COLO668 (cell line): Measurements from ENCODE around the gene AKAP6.
"Not testable (repeated sequence)": the region's sequence is repeated elsewhere in the genome, so short reads cannot be mapped to it uniquely, and the experiment has no call there.

Source experiments
- DNase-seq: peaks from one replicate; lab custom pipeline; 2025; ENCODE audit not compliant: unreplicated experiment; lab: John Stamatoyannopoulos, UW

Gene AKAP6

DNA sequence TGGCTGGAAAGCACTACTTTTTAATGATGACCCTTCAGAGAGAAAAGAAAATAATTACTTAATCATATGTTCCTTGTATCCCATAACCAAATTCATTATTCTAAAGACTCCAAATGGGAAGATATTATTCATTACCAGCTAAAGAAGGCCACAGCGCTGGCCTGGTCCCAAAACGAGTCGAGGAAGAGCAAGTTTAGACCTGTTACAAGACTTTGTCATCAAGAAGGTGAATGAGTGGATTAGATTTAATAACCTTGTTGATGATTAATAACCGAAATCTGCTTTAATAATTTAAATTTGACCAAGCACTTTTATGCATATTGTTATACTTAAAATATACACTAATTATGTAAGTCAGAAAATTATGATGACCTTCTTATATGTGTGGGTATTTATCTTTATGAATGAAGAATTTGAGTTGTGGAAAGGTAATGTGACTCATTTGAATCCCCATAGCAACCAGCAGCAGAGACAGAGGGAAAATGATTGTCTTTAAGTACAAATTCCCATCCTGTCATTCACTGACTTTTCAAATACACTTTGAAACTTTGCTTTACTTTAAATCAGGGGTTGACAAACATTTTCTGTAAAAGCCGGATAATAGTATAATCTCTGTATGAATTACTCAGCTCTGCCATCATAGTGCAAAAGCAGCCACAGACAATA lies 409.2 kb downstream of the AKAP6 start:
- DNase-seq, result no peak

DNA sequence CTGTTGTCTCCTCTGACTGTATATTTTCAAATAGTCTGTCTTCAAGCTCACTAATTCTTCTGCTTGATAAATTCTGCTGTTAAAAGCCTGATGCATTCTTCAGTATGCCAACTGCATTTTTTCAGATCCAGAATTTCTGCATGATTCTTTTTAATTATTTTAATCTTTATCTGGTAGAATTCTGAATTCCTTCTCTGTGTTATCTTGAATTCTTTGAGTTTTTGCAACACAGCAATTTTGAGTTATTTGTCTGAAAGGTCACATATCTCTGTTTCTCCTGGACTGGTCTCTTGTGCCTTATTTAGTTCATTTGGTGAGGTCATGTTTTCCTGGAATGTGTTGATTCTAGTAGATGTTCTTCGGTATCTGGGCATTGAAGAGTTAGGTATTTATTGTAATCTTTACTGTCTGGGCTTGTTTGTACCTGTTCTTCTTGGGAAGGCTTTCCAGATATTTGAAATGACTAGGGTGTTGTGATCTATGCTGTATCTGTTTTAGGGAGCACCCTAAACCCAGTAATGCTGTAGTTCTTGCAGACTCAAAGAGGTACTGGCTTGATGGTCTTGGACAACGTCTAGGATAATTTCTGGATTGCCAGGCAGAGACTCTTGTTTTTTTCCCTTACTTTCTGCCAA lies 415.8 kb downstream of the AKAP6 start:
- no peak for DNase-seq

DNA sequence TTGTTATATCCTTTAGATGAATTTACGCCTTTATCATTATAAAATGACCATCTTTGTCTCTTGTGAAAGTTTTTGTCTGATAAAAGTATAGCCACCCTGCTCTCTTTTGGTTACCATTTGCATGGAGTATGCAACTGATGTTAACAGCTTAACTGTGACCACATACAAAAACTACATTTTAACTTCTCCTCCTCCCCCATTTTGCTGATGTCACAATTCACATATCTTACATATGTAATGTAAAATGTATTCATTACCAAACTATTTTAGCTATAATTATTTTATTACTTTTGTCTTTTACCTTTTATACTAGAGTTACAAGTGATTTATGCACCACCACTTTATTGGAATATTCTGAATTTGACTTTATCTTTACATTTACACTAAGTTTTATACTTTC lies 425.1 kb downstream of the AKAP6 start:
- no peak for DNase-seq

DNA sequence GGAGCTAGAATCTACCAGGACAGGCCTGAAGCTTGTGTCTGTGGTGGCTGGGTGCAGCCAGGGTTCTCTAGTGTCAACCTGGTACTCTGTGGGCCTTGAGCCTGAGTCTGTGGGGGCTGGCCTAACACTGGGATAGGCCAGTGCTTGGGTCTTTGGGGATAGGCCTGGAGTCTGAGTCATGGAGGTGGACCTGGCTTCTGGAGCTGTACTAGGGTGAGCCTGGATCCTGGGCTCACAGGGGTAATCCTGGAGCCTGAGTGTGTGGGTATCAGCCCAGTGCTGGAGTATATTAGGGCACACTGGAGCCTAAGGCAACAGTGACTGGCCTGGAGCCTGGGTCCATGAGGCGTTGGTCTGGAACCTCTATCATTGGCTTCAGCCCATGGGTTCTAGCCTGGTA lies 427.1 kb downstream of the AKAP6 start:
- DNase-seq, result no peak

DNA sequence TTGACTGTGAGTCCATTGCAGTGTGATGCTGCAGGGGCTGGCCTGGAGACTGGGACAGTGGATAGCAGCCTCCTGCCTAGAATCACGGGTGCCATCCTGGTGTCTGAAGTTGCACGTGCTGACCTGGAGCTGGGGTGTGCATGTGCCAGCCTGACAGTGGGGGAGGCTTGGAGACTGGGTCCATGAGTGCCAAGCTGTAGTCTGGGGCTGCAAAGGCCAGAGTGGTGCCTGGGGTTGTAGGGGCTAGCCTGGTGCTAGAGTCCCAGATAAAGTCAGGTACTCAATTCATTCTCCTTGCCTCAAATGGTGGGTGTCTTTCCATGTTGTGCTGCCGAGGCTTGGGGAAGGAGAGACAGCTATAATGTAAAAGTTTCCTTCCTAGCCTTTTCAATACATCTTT lies 427.7 kb downstream of the AKAP6 start:
- no peak for DNase-seq

DNA sequence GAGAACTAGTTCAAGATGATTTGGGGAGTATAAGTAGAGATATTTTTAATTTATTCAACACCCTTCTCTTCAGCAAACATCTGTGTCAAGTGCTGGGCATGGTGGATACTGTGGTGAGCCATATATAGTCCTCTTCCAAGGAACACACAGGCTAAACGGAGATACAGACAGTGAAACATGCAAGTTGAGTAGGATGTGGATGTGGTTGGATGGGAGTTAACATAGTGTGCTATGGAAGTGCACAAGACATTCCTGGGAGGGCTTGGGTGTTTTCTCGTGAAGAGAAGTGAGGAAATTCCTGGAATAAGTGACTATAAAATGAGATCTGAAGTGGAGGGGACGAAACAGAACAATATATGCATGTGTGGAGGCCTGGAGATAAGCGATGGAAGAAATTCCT lies 428.5 kb downstream of the AKAP6 start:
- DNase-seq, result no peak

DNA sequence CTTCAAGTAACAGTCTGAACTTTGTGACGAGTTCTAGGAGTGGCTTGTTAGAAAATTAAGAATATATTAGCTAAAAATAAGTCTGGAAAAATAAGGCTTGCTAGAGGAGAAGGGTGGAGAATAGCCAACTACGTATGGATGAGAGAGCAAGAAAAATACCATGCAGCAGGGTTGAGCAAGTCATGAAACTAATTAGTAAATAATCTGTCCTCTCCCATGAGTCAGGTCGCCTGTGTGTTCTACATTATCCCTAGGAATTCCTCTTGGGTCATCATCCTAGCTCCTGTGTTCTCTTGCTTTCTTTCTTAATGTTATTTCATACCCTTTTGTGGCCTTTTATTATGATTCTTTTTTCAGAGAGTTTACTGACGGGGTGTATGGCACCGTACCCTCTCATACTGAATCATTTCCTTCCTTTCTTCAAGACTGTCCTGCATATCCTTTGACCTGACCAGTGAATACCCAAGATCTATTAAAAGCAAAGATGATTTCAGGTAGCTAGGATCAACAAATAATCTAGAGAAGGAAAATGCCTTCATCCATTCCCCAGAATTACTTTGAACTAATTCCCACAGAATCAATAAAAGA lies 432.4 kb downstream of the AKAP6 start:
- DNase-seq, result no peak

DNA sequence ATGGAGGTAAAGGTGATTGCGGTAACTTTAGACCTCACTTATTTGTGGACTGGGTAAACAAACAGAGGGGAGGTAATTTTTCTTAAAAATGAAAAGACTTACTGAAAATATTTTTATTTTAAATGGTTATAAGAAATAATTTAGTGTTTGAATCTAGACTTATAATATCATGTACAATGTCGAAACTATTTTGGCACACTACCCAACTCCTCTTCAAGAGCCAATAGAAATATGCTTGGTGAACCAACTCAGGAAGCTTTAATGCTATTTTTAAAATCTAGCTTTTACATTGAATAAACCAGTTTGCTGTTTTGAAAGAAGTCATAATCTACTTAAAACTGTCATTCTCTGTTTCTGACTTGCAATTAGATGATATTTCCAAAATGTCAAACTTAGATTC lies 433.8 kb downstream of the AKAP6 start:
- DNase-seq, result no peak

DNA sequence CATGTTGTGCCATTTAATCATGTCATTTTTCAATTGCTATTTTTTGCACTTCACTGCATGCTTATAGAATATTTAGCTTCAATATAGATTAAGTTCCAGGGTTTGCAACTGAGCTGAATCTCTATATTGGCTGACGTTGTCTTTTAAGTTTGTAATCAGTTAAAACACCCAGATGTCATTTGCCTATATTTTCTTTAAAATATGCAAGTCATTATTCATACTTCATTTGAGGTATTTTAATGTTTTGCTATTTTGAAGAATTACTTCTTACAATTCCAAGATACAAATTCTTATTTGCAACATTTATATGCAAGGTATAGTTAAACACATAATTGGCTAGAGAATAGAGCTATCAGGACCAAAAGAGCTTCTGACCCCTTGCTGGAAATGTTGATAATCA lies 434.6 kb downstream of the AKAP6 start:
- DNase-seq, result no peak

DNA sequence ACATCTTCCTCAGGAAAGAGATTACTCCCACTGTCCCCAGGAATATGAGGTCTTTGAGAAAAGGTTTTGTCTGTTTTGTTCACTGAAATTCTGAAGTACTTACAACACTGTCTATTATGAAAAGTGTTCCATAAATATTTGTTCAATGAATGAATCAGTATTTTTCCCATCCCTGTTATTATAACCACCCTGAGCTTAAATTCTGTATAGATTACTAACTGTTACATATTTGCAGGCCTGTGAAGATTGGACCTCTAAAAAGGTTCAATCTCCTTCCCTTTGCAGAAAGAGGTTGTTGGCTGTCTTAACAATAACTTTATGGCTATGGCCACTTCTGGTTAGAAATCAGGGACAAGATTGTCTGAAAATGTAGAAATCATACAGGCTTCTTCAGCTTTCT lies 435.0 kb downstream of the AKAP6 start:
- no peak for DNase-seq

DNA sequence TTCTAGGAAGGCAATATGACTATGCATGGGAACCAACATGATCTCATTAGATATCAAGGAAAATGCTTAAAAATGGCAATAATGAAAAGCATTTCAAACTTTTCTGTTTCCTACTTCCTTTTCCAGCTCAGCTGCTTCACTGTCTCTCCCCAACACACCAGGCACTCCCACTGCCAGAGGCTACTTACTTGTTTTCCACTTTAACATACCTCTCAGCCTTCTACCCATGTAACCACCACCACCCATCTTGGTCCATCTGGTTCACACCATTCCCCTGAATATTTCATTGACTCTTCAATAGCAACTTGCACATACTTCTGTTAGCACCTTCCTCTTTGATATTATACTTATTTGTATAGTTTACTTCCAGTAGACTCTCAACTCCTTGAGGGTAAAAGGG lies 441.3 kb downstream of the AKAP6 start:
- DNase-seq, result no peak

DNA sequence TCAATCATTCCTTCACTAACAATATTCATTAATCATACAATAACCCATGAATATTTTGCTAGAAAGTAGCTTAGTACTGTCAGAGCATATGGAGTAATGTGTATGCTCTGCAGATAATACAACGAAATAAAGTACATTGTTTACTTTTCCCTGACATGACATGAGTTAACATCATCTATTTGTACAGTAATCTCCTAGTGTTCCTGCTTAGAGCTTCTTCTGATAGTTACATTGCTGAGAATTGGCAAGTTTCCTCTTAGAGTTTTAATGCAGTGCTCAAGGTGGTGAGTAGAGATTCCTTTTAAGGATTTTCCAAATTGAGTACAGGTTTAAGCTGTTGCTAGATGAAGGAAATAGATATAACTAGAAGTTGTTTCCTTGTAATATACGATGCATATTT lies 445.1 kb downstream of the AKAP6 start:
- no peak for DNase-seq

DNA sequence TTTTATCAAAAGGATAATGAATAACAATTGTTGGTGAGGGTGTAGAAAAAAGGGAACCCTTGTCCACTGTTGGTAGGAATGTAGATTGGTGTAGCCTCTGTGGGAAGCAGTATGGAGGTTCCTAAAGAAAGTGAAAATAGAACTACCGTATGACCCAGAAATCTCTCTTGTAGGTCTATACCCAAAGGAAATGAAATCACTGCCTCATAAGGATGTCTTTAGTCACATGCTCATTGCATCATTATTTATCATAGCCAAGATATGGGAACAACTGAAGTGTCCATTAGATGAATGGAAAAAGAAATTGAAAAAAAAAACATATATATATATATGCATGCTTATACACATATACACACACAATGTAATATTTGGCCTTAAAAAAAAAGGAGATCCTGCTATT lies 450.7 kb downstream of the AKAP6 start:
- no peak for DNase-seq

DNA sequence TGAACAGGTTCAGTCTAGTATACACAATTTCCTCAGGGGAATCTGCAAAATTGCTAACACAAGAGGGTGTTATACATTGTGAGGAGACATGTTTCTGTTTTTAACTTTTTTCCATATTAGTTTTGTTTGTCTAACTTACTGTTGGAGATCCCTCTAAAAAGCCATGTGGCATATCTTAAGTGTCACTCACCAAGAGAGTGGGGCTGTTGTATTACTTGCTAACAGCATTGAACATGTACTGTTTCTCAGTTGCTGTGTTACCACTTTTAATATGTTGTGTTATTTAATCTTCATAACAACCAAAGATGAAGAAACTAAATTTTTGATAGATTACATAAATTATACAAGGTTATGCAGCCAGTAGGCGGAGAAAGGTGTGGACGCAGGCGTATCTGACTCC lies 455.3 kb downstream of the AKAP6 start:
- DNase-seq, result no peak

DNA sequence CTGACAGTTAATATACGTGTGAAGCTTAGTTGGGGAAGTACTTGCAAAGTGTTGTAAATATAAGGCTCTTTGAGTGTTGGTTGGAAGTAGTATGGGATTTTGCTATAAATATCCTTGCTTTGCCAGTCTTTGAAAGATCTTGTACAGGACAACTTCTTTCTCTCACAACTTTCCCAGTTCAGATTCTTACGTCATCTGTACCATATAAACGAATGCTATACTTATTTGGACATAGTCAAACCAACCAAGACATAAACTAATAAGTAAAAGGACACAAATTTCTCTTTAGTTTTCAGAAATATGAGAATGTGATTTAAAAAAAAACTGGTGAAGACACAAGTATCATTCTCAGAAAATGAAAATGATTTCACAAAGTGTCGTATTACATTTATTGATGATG lies 456.5 kb downstream of the AKAP6 start:
- DNase-seq, result no peak

DNA sequence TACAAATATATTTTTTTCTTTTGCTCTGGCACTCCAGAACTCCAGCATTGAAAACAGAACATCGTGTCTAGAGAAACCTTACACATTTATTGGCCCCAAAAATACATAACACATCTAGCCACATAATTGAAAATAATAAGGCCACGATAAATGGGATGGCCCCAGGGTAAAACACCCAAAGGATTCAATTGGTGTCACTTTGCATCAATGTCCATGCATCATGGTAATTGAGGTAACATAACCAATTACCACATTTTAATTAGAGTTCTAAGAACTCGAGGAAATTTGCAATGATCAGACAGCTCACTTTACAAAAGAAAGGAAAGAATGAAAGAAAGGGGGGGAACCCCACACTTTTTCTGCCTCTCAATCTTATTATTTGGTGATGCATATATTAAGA lies 457.8 kb downstream of the AKAP6 start:
- no peak for DNase-seq

DNA sequence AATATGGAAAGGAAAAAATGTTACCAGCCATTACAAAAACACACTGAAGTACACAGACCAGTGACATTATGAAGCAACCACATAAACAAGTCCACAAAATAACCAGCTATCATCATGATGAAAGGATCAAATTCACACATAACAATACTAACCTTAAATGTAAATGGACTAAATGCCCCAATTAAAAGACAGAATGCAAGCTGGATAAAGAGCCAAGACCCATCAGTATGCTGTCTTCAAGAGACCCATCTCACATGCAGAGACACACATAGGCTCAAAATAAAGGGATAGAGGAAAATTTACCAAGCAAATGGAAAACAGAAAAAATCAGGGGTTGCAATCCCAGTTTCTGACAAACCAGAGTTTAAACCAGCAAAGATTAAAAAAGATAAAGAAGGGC lies 463.9 kb downstream of the AKAP6 start:
- not testable (repeated sequence) for DNase-seq

DNA sequence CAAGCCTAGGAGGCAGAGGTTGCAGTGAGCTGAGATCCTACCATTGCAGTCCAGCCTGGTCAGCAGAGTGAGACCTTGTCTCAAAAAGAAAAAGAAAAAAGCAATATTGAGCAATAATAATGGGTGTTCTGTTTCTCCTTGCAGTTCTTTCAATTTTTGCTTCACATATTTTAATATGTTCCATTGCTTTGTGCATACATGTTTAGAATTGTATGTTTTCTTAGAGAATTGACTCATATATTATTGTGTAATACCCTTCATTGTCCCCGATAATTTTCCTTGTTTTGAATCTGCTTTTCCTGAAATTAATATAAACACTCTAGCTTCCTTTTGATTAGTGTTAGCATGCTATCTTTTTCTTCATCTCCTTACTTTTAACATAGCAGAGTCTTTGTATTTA lies 471.2 kb downstream of the AKAP6 start:
- no peak for DNase-seq

DNA sequence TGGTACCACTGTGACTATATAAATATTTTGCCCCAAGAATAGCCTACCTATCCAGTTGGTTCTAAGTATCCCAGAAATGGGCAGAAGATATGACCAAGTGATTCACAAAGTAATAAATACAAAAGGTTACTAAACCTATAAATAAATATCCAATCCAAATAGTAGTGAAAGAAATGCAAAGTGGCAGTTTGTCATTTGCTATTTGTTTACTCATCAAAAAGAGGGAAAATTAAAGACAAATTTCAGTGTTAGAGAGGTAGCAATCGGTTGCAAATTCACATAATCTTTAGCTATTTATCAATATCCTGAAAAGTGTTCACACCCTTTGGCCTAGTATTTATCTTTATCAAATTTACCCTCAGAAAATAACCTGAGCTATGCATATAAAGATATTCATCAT lies 473.2 kb downstream of the AKAP6 start:
- no peak for DNase-seq

DNA sequence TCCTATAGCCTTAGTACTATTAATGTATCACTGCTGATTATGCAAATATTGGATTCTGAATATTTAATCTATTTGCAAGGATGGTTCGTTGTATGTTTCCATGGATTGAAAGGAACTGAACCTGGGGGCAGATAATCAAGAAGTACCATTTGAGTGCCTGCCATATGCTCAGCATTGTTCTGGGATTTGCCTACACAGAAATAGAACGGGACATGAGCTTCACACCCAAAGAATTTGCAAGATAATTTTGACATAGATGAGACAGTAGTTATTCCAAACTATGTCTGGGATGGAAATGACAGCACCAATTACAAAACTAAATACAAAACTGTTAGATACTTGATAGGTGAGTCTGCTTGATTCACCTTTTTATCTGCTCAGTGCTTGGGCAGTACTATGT lies 476.9 kb downstream of the AKAP6 start:
- DNase-seq, result no peak

DNA sequence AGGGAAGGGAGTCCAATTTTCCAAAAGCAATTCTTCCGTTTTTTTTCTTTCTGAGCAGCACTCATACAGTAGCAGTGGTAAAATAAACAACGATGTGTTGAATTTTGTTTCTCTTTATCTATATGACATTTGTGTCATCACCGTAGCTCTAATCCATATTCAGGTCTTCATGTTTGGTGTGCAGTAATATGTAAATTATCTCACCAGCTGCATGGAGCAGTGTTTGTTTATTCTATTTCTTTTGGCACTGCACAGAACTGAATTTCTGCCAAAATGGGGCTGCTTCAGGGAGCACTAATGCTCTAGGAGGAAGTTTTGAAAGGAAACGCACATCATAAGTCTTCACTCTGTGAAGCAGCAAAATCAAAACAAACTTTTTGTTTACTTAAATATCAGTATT lies 479.5 kb downstream of the AKAP6 start:
- no peak for DNase-seq

DNA sequence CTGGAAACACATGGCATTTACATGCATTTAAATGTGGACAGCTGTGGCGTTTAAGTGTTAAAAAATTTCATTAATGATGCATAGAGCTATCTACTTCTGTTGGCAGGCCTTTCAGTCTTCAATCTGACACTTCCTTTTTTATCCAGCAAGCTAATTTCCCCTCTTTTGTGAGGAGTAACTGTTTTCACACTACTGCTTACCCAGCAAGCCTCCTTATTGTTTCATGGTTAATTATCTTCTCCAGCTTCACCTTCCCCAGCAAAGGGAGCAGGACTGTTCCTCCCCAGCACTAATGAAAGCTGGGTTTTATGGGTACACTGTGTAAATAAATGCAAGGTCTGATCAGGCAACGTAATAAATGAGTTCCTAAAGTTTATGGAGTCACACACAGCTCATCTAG lies 480.2 kb downstream of the AKAP6 start:
- DNase-seq, result no peak

DNA sequence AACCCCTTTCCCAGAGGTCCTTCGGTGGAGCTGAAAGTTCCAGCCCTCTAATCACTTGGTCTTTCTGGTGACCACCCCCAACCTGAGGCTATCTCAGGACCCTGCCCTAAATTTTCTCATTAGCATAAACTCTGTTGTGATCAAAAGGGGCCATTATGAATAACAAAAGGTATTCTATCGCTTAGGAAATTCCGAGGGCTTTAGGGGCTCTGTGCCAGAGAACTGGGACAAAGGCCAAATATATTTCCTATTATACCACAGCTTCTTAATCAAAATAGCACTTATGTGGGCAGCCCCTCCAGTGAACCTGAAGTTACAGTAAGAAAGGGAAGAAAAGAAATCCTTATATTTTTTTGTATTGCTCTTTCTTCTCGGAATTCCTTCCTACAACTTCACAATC lies 484.3 kb downstream of the AKAP6 start:
- no peak for DNase-seq
